LNCaP clone FGC (cell line): ENCODE results near the gene SLC2A11.
"Not testable (repeated sequence)": the region's sequence is repeated elsewhere in the genome, so short reads cannot be mapped to it uniquely, and the experiment has no call there.

Source experiments
- DNase-seq: peaks from one replicate; pipeline ENCODE4 v3.0.0-alpha.2; 2011; ENCODE audit warnings: low read depth
- H3K4me3 ChIP-seq: 2 replicates; pipeline ENCODE4 v1.5.1; 2011; ENCODE audit warnings: mild to moderate bottlenecking, low read depth, low read length, control low read depth
- TF ChIP-seq, protein P1 (sequence below): IDR thresholded peaks from 2 replicates; pipeline ENCODE4 v1.5.1; 2012; ENCODE audit warnings: mild to moderate bottlenecking; ENCODE audit not compliant: control insufficient read depth, insufficient read depth; ENCODE audit errors: extremely low read depth

SLC2A11 gene

DNA sequence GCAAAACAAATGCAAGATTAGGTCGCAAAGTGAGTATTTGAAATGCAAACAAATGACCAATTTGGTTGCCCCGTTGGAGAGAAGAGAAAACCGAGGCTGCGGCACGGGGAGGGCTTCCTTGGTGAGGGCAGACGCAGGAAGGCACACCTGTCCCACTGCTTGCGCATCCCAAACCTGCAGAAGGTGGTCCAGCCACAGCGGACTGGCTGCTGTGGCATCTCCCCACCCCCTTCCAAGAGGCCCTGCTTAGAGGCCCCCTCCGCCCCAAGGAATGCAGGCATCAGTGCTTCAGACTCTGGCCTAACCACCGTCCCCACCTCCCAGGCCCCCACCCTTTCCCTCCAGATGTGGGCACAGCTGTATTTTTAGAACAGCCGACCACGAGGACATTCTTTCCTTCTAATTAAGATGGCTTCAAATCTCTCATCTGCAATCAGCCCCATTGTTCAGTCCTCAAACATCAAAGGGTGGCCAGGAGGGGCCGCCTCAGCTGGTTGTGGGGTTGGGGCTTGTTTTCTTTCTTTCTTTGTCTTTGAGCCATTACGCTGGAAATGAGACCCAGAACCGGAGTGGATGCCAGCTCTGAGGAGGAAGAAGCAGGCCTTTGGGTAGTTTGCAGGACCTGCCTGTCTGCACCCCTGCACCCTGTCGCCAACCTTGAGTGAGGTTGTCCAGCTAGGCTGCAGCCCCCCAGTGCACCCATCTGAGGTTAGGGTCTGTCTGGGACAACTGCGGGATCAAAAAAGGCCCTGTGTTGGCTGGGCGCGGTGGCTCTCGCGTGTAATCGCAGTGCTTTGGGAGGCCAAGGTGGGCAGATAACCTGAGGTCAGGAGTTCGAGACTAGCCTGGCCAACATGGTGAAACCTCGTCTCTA is 9.4 kb upstream of the SLC2A11 start:
- no peak overlapping the region for H3K4me3 ChIP-seq
- TF ChIP-seq, protein P1, sequence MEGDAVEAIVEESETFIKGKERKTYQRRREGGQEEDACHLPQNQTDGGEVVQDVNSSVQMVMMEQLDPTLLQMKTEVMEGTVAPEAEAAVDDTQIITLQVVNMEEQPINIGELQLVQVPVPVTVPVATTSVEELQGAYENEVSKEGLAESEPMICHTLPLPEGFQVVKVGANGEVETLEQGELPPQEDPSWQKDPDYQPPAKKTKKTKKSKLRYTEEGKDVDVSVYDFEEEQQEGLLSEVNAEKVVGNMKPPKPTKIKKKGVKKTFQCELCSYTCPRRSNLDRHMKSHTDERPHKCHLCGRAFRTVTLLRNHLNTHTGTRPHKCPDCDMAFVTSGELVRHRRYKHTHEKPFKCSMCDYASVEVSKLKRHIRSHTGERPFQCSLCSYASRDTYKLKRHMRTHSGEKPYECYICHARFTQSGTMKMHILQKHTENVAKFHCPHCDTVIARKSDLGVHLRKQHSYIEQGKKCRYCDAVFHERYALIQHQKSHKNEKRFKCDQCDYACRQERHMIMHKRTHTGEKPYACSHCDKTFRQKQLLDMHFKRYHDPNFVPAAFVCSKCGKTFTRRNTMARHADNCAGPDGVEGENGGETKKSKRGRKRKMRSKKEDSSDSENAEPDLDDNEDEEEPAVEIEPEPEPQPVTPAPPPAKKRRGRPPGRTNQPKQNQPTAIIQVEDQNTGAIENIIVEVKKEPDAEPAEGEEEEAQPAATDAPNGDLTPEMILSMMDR: no peak
- no peak for DNase-seq

DNA sequence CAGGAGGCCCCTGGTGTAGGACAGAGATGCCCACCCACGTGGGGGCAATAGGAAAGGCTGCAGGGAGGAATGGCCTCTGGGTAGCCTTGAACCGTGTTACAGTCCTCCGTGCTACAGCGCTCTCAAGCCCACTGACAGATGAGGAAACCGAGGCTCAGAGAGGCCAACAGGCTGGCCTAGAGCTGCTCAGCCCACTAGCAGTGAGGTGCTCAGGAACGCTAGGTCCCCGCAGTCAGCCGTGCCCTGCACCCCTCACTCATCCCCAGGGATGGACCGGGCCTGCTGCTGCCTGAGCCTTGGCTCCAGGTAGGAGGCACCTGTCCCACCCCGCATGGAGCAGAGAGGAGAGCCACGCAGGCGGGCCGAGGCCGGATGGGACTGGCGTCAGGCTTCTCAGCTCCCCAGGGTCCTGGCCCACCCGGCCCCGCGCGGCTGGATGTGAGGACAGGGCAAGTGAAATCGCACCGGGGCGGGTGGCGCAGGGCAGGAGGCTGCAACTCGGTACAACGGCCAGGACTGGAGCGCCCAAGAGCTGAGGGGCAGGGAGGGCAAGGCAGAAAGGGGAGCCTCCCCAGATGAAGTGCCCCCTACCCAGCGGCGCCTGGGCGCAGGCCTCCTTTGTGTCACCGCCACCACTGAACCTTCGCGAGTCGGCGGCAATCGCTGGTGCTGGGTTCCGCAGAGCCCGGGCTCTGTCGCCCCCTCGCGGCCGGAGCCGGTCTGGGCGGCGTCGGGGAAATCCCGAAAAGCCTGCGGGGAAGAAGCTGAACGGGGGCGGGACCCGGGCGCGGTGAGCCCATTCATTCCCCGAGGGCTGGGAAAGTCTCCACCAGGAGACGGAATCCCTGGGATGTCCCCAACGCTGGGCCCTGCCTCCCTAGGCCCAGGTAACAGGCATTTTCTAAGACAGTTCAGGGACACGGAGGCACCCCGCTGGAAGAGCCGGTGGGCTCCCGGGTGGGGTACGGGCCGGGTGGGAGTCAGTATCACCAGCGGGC is 8.4 kb upstream of the SLC2A11 start:
- no peak for DNase-seq
- TF ChIP-seq, protein P1: peak; percentile 89
- 0 out of 2 replicates have a peak overlapping the region, but pooled peaks have one; percentile 26 for H3K4me3 ChIP-seq

DNA sequence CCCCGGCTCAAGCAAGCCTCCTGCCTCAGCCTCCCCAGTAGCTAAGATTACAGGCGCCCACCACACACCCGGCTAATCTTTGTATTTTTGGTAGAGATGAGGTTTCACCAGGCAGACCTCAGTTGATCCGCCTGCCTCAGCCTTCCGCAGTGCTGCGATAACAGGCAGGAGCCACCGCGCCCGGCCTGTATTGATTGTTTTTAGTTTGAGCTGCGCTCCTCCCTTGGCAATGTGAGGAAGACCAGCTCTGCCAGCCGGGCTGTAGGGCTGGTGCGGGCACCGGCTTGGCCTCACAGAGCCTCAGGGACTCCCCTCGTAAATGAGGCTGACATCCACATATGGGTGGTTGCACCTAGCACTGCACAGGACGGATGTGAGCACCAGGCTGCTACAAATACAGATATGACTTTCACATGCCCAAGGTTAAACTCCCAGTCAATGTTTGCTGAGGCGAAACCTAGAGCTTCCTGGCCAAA is 7.5 kb upstream of the SLC2A11 start:
- no peak overlapping the region for H3K4me3 ChIP-seq
- DNase-seq: no peak

DNA sequence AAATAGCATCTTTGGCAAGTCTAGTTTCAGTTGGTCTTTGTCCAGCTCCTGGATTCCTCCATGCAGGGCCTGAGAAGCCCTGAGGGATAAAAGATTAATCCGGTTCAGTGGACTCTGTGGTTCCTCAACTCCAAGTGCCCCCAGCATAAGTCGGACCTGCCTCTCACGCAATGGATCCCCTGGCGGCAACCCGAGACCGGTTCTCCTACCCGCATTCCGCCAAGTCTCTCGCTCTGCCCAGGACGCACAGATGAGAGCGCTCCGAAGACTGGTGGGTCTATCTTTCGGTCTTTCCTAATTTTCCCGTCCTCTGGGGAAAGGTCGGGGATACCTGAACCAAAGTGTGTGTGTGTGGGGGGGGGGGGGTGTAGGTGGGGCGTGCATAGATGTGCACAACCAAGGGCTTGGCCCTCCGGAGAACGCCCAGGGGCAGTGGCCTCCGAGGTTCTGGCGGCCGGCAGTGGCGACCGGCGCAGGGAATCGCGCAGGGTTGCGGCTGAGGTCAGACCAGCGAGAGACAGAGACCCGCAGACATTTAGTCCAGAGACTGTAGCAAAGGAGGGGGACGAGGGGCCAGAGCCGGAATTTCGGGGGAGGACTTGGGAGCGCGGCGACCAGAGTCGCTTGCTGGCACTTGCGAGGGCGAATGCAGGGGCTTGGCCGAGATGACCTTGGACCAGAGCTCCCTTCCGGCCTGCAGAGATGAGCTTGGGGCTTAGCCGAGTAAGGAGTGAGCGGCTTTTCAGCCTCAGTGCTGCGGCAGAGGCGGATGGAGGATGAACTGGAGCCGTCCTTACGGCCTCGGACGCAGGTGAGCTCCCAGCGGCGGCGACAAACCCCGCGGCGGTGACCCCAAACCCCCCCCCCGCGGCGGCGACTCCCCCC is 712 bp upstream of the SLC2A11 start:
- DNase-seq: no peak
- TF ChIP-seq, protein P1: no peak
- peak overlapping the region; percentile 96 for H3K4me3 ChIP-seq

More for the DNA sequence above, 7.5 kb upstream of the SLC2A11 start:
- TF ChIP-seq, protein P1: no peak

DNA sequence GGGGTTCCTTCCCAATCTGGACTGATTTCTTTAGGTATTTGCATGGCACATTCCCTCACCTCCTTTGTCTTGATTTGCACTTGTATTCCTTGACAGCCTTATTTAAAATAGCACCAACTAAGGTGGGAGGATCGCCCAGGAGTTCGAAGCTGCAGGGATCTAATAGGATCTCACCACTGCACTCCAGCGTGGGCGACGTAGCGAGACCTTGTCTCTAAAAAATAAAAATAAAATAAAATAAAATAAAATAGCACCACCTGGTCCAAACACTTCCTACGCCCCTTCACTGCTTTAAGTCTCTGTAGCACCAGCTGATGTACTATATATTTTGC is 775 bp downstream of the SLC2A11 start:
- peak overlapping the region; percentile 96 for H3K4me3 ChIP-seq
- no peak for DNase-seq
- TF ChIP-seq, protein P1: no peak

DNA sequence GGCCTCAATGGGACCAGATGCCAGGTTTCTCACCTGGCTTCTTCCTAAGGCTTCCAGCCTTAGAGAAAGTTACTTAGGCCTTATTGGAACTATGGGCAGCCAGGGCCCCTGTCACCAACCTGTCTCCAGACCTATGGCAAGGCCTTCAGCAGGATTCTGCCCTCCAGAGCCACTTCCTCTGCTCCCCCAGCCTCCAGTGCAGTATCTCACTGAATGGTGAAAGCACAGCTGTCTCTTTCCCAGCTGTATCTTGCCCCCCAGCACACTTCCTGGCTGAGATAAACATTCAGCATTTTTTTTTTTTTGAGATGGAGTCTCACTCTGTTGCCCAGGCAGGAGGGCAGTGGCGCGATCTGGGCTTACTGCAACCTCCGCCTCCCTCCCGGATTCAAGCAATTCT is 1.5 kb downstream of the SLC2A11 start:
- TF ChIP-seq, protein P1: no peak
- DNase-seq: no peak
- H3K4me3 ChIP-seq: no peak overlapping the region

DNA sequence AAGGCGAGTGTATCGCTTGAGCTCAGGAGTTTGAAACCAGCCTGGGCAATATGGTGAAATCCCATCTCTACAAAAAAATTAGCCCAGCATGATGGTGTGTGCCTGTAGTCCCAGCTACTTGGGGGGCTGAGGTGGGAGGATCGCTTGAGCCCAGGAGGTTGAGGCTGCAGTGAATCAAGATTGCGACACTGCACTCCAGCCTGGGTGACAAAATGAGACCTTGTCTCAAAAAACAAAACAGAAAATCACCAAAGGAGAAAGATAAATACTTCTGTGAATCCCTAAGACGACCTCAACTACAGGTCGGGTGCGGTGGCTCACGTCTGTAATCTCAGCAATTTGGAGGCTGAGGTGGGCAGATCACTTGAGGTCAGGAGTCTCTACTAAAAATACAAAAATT is 2.5 kb downstream of the SLC2A11 start:
- H3K4me3 ChIP-seq, DNase-seq: not testable (repeated sequence)
